ENCODE results near the gene FERMT2. TPM values are rescaled to one million over a fixed set of nuclear protein-coding genes. Genes with fewer than 3 reads are reported as not detected.

FERMT2 gene
- total RNA-seq, 6 donors from 2014 or later: 34.6 to 121 (median 72.3) TPM

GRCh38 chr14:52988139-52988538 lies 37.3 kb upstream of the FERMT2 start:
- H3K4me1 ChIP-seq: no peaks in the 10 kb centered on the region
- no peak for DNase-seq
- TF ChIP-seq POLR2A (IDR thresholded peaks at IDR 0.05) (no peak), POLR2AphosphoS5 (IDR thresholded peaks at IDR 0.05) (no peak), CTCF (IDR thresholded peaks at IDR 0.05) (no peak)
- no peak overlapping the region for H3K4me3 ChIP-seq
- no peaks in the 10 kb centered on the region for H3K9me3 ChIP-seq
- H3K27ac ChIP-seq: no peak overlapping the region
- H3K36me3 ChIP-seq: no peaks in the 10 kb centered on the region
- ATAC-seq (ENCODE audit: low FRiP score in 2 of 2): no peak
- H3K27me3 ChIP-seq: no peaks in the 10 kb centered on the region

- Histone ChIP-seq H3K9me3 (no peaks in the 10 kb centered on the region), H3K36me3 (no peaks in the 10 kb centered on the region), H3K27me3 (no peaks in the 10 kb centered on the region), H3K4me1 (no peaks in the 10 kb centered on the region), H3K4me3 (no peak overlapping the region), H3K27ac (no peak overlapping the region)
- WGBS, 2 donors: 58 to 69% methylated on average over 3 of the region's 3 CpGs
- TF ChIP-seq EP300 (IDR thresholded peaks at IDR 0.05) (no peak), POLR2AphosphoS5 (IDR thresholded peaks at IDR 0.05) (no peak), CTCF (IDR thresholded peaks at IDR 0.05) (no peak), POLR2A (IDR thresholded peaks at IDR 0.05) (no peak)
- no peak for DNase-seq
- ATAC-seq (ENCODE audit: low FRiP score in 2 of 2): no peak
Observed at GRCh38 chr14:52987514-52987913, 36.7 kb upstream of the FERMT2 start.

DNA sequence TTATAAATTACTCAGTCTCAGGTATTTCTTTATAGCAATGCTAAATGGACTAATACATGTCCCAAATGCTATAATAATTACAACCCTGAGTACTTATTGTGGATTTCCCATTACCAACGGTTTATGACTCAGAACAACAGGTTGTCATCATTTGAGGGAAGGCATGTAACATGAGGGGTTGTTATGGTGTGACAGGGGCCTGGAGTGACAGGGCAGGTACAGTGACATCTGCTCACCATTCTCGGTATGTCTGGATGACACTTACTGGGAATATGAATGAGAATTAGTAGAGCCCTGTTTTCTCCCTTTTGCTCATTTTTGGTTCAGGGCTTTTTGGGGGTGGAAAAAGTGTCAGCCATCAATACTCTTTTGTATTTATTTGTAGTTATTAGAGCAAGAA lies 36.2 kb upstream of the FERMT2 start:
- DNase-seq (no peak), ATAC-seq (ENCODE audit: low FRiP score in 2 of 2) (no peak)
- WGBS, 2 donors: 69 to 89% methylated on average over 2 of the region's 2 CpGs
- H3K36me3 ChIP-seq: no peaks in the 10 kb centered on the region
- H3K9me3 ChIP-seq: no peaks in the 10 kb centered on the region
- no peaks in the 10 kb centered on the region for H3K27me3 ChIP-seq
- no peaks in the 10 kb centered on the region for H3K4me1 ChIP-seq
- H3K4me3 ChIP-seq: no peak overlapping the region
- no peak for TF ChIP-seq POLR2AphosphoS5 (IDR thresholded peaks at IDR 0.05)
- no peak for TF ChIP-seq POLR2A (IDR thresholded peaks at IDR 0.05)
- TF ChIP-seq EP300 (IDR thresholded peaks at IDR 0.05): no peak
- no peak for TF ChIP-seq CTCF (IDR thresholded peaks at IDR 0.05)
- no peak overlapping the region for H3K27ac ChIP-seq

GRCh38 chr14:52977798-52978197 lies 26.9 kb upstream of the FERMT2 start:
- TF ChIP-seq EP300 (IDR thresholded peaks at IDR 0.05): no peak
- no peak for TF ChIP-seq POLR2AphosphoS5 (IDR thresholded peaks at IDR 0.05)
- TF ChIP-seq CTCF (IDR thresholded peaks at IDR 0.05): no peak
- TF ChIP-seq POLR2A (IDR thresholded peaks at IDR 0.05): no peak
- no peak overlapping the region for H3K4me3 ChIP-seq
- H3K9me3 ChIP-seq: no peaks in the 10 kb centered on the region
- no peak overlapping the region for H3K27ac ChIP-seq
- ATAC-seq (ENCODE audit: low FRiP score in 2 of 2) (no peak), DNase-seq (no peak)
- no peaks in the 10 kb centered on the region for H3K27me3 ChIP-seq
- H3K4me1 ChIP-seq: no peaks in the 10 kb centered on the region
- no peaks in the 10 kb centered on the region for H3K36me3 ChIP-seq
- 53 to 72% methylated on average over 3 of the region's 3 CpGs for WGBS, 2 donors

DNA sequence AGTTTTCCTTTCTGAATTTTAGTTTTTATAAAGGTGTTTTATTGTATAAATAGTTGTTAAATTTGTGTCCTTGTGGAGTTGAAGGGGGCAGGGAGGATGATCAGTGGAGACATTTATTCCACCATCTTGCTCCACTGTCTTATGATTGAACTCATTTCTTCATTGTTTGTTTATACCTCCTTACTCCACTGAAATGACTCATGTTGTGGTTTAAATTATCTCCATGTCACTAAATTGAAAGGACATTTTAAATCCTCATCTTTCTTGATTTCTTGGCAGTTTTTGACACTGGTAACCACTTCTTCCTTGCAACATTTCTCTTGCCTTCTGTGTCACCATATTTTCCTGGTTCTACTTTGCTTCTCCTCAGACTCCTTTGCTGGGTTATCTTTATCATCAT lies 23.6 kb upstream of the FERMT2 start:
- no peak overlapping the region for H3K4me3 ChIP-seq
- no peaks in the 10 kb centered on the region for H3K36me3 ChIP-seq
- H3K27me3 ChIP-seq: no peaks in the 10 kb centered on the region
- H3K4me1 ChIP-seq: no peaks in the 10 kb centered on the region
- no peak for DNase-seq
- TF ChIP-seq POLR2A (IDR thresholded peaks at IDR 0.05): no peak
- no peak for TF ChIP-seq CTCF (IDR thresholded peaks at IDR 0.05)
- TF ChIP-seq POLR2AphosphoS5 (IDR thresholded peaks at IDR 0.05): no peak
- no peak for TF ChIP-seq EP300 (IDR thresholded peaks at IDR 0.05)
- no peak for ATAC-seq (ENCODE audit: low FRiP score in 2 of 2)
- H3K27ac ChIP-seq: no peak overlapping the region
- no peaks in the 10 kb centered on the region for H3K9me3 ChIP-seq
